Subcutaneous adipose tissue (tissue), 4 donors: ENCODE measurements around the gene ALPI. TPM values are rescaled to one million over a fixed set of nuclear protein-coding genes. Genes with fewer than 3 reads are reported as not detected.

Experiments used
- total RNA-seq, 4 donors: library from RNA; depleted of rRNA; stranded (reverse); fragments of >200 nt; gene quantifications; one replicate each; pipeline ENCODE4 v1.1.0, GENCODE V29; 2016
- TF ChIP-seq, protein P1 (sequence below): fragments of 450-650 bp; IDR thresholded peaks from one replicate; pipeline ENCODE4 v1.5.1; 2016; ENCODE audit warnings: low read depth, mild to moderate bottlenecking, control low read depth, antibody characterized with exemption, moderate library complexity

ALPI gene
- total RNA-seq, 4 donors from 2014 or later, result not detected

DNA sequence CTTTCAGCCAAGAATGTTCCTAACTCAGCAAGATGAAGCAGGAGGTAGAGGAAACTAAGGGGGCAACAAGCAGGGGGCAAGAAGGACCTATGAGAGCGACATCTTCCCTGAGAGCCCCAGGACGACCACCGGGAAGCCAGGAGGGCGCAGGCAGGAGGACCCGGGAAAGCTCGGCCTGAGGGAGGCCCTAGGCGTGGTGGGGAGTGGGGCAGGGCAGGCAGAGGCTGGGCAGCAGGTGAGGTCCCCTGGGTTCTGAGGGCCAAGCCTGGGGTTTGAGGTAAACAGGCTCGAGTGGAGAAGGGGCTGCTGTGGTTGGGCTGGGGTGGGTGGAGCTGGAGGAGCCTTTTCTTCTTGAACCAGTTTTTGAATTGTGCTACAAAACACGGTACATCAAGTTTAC, 1.3 kb upstream of the ALPI start:
- TF ChIP-seq, protein P1, sequence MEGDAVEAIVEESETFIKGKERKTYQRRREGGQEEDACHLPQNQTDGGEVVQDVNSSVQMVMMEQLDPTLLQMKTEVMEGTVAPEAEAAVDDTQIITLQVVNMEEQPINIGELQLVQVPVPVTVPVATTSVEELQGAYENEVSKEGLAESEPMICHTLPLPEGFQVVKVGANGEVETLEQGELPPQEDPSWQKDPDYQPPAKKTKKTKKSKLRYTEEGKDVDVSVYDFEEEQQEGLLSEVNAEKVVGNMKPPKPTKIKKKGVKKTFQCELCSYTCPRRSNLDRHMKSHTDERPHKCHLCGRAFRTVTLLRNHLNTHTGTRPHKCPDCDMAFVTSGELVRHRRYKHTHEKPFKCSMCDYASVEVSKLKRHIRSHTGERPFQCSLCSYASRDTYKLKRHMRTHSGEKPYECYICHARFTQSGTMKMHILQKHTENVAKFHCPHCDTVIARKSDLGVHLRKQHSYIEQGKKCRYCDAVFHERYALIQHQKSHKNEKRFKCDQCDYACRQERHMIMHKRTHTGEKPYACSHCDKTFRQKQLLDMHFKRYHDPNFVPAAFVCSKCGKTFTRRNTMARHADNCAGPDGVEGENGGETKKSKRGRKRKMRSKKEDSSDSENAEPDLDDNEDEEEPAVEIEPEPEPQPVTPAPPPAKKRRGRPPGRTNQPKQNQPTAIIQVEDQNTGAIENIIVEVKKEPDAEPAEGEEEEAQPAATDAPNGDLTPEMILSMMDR, result no peak

DNA sequence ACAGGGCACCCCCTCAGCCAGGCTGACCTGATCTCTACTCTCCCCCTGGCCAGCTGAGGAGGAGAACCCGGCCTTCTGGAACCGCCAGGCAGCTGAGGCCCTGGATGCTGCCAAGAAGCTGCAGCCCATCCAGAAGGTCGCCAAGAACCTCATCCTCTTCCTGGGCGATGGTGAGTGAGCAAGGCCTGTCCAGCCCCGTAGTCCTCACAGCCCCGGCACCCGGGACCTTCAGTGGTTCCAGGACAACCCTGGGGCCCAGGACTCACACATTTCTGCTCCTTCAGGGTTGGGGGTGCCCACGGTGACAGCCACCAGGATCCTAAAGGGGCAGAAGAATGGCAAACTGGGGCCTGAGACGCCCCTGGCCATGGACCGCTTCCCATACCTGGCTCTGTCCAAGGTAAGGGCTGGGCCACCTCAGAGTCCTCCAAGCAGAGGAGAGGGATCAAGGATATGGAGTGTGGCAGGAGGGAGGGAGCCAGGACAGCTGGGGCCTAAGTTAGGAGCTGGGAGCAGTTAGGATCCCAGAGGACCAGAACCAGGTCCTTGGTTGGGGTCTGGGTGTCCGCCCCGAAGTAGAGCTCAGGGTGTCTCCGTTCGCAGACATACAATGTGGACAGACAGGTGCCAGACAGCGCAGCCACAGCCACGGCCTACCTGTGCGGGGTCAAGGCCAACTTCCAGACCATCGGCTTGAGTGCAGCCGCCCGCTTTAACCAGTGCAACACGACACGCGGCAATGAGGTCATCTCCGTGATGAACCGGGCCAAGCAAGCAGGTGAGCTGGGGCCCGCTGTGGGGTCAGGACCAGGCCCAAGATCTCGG, 555 bp downstream of the ALPI start:
- TF ChIP-seq, protein P1, result no peak

DNA sequence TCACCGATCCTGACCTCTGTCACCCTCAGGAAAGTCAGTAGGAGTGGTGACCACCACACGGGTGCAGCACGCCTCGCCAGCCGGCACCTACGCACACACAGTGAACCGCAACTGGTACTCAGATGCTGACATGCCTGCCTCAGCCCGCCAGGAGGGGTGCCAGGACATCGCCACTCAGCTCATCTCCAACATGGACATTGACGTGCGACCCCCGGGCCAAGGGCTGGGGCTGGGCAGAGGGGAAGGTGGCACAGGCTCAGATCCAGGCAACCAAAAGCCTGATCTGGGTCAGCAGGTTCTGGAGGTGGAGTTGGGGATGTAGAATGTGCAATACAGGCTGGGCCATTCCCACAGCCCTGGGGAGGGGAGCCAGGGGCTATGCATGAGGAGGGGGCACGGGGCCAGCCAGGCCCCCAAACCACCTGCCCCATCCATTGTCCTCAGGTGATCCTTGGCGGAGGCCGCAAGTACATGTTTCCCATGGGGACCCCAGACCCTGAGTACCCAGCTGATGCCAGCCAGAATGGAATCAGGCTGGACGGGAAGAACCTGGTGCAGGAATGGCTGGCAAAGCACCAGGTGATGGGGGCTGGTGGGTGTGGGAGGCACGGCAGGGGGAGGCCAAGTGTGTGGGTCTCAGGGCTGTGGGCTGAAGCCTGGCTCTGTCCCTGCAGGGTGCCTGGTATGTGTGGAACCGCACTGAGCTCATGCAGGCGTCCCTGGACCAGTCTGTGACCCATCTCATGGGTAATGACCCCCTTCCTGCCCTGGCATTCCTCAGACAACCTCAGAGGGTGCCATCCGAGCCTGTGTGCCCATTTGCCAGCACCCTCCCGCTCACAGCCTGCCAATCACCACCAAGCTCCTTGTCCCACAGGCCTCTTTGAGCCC, 1.4 kb downstream of the ALPI start:
- TF ChIP-seq, protein P1, result no peak

DNA sequence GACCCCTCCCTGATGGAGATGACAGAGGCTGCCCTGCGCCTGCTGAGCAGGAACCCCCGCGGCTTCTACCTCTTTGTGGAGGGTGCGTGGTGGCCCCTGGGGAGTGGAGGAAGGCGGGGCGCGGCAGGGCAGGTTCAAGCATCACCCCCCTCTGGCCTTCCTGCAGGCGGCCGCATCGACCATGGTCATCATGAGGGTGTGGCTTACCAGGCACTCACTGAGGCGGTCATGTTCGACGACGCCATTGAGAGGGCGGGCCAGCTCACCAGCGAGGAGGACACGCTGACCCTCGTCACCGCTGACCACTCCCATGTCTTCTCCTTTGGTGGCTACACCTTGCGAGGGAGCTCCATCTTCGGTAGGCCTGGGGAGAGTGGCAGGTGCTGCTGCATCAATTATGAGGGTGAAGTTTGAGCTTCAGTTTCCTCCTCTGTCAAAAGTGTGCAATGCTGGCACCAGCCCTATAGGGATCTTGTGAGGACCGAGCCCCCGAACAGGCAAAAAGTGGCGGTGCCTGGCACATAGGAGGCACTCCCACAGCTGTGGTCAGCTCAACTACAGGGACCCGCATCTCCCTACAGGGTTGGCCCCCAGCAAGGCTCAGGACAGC, 2.2 kb downstream of the ALPI start:
- TF ChIP-seq, protein P1, result no peak

DNA sequence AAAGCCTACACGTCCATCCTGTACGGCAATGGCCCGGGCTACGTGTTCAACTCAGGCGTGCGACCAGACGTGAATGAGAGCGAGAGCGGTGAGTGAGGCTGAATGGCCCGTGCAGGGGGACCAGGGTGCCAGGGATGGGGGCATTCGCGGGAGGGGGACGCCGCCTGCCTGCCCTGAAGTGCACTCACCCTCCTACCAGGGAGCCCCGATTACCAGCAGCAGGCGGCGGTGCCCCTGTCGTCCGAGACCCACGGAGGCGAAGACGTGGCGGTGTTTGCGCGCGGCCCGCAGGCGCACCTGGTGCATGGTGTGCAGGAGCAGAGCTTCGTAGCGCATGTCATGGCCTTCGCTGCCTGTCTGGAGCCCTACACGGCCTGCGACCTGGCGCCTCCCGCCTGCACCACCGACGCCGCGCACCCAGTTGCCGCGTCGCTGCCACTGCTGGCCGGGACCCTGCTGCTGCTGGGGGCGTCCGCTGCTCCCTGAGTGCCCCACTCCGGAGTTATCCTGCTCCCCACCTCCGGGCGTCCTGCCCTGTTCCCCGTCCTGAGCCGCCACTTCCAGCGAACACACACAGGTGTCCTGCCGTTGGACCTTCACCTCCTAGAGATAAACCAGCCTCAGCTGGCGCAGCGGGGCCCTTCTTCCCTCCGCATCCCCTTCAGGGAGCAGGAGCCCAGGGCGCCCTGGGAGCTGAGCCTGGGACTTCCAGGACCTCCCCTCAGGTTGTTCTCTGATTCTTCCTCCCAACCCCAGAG, 2.9 kb downstream of the ALPI start:
- TF ChIP-seq, protein P1, result no peak

DNA sequence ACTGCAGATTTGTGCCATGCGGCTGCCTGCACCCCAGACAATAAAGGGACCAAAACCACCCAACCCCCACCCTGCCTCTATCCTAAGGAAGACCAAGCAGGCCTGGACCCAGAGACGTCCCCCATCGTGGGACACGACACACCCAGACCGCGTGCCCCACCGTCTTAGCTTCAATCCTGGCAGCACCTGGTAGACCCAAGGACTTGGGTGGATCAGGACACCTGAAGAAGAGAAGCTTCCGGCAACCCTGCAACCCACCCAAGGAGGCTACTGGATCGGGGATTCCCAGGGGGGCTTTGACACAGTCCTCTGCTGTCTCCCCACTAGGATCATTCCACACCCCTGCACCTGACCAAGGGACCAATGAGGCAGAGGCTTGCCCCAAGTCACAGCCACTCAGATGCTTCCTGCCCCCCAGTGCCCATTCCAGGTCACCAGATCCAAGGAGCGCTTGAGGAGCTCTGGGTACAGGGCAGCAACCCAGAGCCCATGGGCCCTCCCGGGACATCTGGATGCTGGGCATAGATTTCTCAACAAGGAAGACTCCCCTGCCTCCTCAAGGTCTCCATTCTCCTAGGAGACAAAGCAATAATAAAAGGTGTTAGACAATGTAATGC, 3.6 kb downstream of the ALPI start:
- TF ChIP-seq, protein P1, result no peak
